Measurements from ENCODE around the gene UNC45B. TPM values are rescaled to one million over a fixed set of nuclear protein-coding genes. Genes with fewer than 3 reads are reported as not detected.

Gene UNC45B
- total RNA-seq, 1 donor from 2014 or later: 0.56 TPM

DNA sequence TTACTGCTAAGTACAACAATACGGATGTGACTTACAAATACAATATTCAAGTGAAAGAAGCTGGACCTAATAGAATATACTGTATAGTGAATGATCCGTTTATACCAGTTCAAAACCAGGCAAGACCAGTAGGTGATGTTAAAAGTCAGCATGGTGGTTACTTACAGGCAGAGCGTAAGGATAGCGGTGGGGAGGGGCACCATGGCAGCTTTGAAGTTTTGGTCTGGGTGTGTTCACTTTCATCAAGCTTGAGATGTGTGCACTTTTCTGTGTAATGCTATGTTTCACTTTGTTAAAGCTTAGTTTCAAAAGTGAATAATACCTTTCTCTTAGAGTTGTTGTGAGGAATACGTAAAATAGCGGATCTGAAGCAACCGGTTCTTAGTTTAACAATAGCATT lies 63.1 kb downstream of the UNC45B start:
- no peak for DNase-seq (ENCODE audit: extremely low spot score, unreplicated experiment)
- no peak overlapping the region for H3K27ac Mint-ChIP-seq
- no peak overlapping the region for H3K4me3 Mint-ChIP-seq
- H3K9me3 Mint-ChIP-seq: no peaks in the 10 kb centered on the region
- peaks cover 59% of the 10 kb centered on the region for H3K27me3 Mint-ChIP-seq
- TF ChIP-seq, protein P1, sequence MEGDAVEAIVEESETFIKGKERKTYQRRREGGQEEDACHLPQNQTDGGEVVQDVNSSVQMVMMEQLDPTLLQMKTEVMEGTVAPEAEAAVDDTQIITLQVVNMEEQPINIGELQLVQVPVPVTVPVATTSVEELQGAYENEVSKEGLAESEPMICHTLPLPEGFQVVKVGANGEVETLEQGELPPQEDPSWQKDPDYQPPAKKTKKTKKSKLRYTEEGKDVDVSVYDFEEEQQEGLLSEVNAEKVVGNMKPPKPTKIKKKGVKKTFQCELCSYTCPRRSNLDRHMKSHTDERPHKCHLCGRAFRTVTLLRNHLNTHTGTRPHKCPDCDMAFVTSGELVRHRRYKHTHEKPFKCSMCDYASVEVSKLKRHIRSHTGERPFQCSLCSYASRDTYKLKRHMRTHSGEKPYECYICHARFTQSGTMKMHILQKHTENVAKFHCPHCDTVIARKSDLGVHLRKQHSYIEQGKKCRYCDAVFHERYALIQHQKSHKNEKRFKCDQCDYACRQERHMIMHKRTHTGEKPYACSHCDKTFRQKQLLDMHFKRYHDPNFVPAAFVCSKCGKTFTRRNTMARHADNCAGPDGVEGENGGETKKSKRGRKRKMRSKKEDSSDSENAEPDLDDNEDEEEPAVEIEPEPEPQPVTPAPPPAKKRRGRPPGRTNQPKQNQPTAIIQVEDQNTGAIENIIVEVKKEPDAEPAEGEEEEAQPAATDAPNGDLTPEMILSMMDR (conservative IDR thresholded peaks at IDR 0.05): no peak
- no peaks in the 10 kb centered on the region for H3K36me3 Mint-ChIP-seq
- no peaks in the 10 kb centered on the region for H3K4me1 Mint-ChIP-seq (ENCODE audit: unreplicated experiment)

GRCh38 chr17:35212668-35213067 lies 65.1 kb downstream of the UNC45B start:
- H3K27me3 Mint-ChIP-seq: peaks cover 53% of the 10 kb centered on the region
- no peak for DNase-seq (ENCODE audit: extremely low spot score, unreplicated experiment)
- H3K4me1 Mint-ChIP-seq (ENCODE audit: unreplicated experiment): no peaks in the 10 kb centered on the region
- H3K27ac Mint-ChIP-seq: no peak overlapping the region
- TF ChIP-seq, protein P1 (conservative IDR thresholded peaks at IDR 0.05): no peak
- H3K36me3 Mint-ChIP-seq: no peaks in the 10 kb centered on the region
- no peaks in the 10 kb centered on the region for H3K9me3 Mint-ChIP-seq
- no peak overlapping the region for H3K4me3 Mint-ChIP-seq

DNA sequence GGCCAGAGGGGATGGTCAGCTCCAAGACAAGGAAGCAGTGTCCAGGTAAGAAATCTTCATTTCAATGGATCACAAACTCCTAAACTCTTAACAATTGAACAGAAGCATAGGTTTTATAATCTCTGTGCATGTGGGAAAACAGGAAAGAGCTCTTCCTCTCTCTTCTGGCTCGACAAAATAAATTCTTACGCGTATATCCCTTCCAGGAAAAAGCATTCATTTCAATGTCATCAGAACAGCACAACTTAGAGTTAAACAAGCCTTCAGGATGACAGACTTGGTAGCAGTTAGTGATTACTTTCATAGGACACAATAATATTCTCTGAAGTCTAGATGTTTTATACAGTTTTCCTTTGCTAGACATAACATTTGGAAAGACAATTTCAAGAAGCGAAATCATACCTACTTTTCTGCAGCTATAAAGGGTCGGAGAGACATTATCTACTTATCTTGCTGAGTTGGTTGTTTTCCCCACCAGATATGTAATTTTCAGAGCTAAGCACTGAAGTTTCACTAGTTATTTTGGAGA lies 65.9 kb downstream of the UNC45B start:
- Mint-ChIP-seq H3K27me3 (peaks cover 54% of the 10 kb centered on the region), H3K9me3 (no peaks in the 10 kb centered on the region), H3K36me3 (no peaks in the 10 kb centered on the region), H3K4me1 (ENCODE audit: unreplicated experiment) (no peaks in the 10 kb centered on the region), H3K4me3 (no peak overlapping the region), H3K27ac (no peak overlapping the region)
- DNase-seq (ENCODE audit: extremely low spot score, unreplicated experiment): no peak
- TF ChIP-seq, protein P1 (conservative IDR thresholded peaks at IDR 0.05): no peak

DNA sequence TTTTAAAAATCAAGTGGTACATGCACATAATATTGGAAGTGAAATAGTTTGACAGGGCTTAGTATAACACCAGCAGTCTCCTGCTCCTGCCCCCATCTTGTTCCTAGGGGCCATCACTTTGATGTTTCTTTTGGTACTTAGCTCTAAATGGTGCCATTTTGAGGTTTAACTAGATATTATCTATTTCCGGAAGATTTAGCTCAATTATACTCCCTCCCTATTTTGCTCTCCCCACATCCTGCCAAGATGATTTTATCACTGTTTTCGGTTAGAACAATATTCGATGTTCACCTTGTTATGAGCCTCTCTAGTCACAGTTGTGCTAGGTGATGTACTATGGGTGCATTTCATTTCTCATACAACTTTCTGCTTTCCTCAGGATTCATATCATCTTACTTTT lies 66.6 kb downstream of the UNC45B start:
- H3K27ac Mint-ChIP-seq: no peak overlapping the region
- H3K27me3 Mint-ChIP-seq: peaks cover 61% of the 10 kb centered on the region
- no peaks in the 10 kb centered on the region for H3K4me1 Mint-ChIP-seq (ENCODE audit: unreplicated experiment)
- H3K36me3 Mint-ChIP-seq: no peaks in the 10 kb centered on the region
- no peak overlapping the region for H3K4me3 Mint-ChIP-seq
- no peak for DNase-seq (ENCODE audit: extremely low spot score, unreplicated experiment)
- TF ChIP-seq, protein P1 (conservative IDR thresholded peaks at IDR 0.05): no peak
- no peaks in the 10 kb centered on the region for H3K9me3 Mint-ChIP-seq

GRCh38 chr17:35214631-35215273 lies 67.1 kb downstream of the UNC45B start:
- no peak overlapping the region for H3K27ac Mint-ChIP-seq
- DNase-seq (ENCODE audit: extremely low spot score, unreplicated experiment): no peak
- no peak overlapping the region for H3K4me3 Mint-ChIP-seq
- no peaks in the 10 kb centered on the region for H3K4me1 Mint-ChIP-seq (ENCODE audit: unreplicated experiment)
- peaks cover 57% of the 10 kb centered on the region for H3K27me3 Mint-ChIP-seq
- TF ChIP-seq, protein P1 (conservative IDR thresholded peaks at IDR 0.05): no peak
- H3K9me3 Mint-ChIP-seq: no peaks in the 10 kb centered on the region
- no peaks in the 10 kb centered on the region for H3K36me3 Mint-ChIP-seq
